Measurements from ENCODE around the gene EEF1B2. TPM values are rescaled to one million over a fixed set of nuclear protein-coding genes. Genes with fewer than 3 reads are reported as not detected.

Gene EEF1B2
- total and polyA plus RNA-seq, 2 of the 8 experiments (the other 6 are each of a cell fraction or from before 2014, with no cell fraction given), result 504 to 679 TPM

DNA sequence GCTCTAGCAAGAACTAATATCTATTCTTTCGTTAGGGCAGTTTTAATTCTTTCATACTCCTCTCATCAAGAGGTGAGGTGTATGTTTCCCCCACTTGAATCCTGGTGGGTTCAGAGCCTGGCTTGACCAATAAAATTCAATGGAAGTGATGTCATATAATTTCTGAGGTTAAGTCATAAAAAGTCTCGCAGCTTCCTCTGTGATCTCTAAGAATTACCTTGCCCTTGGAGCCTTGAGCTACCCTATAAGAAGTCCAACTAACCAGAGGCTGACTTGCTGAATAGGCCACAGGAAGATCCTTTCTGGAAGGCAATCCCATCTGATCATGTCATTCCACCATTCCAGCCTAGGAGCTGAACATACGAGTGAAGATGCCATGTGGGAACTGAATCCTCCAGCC, 47.6 kb upstream of the EEF1B2 start:
- H3K79me2 ChIP-seq (ENCODE audit: control insufficient read depth in 1 of 2, insufficient read depth in 2 of 2, low read length in 2 of 2), result no peaks in the 10 kb centered on the region
- TF ChIP-seq CHD2 (IDR thresholded peaks at IDR 0.05; ENCODE audit: low read length) (no peak), E2F6 (IDR thresholded peaks at IDR 0.05) (no peak), EGR1 (IDR thresholded peaks at IDR 0.05; ENCODE audit: borderline replicate concordance, low read depth, low read length) (no peak), PHF8 (conservative IDR thresholded peaks at IDR 0.05; ENCODE audit: low read depth, low read length) (no peak), BACH1 (IDR thresholded peaks at IDR 0.05; ENCODE audit: low read length) (no peak), RFX5 (IDR thresholded peaks at IDR 0.05; ENCODE audit: borderline replicate concordance, low read depth, low read length) (no peak), SUZ12 (IDR thresholded peaks at IDR 0.05; ENCODE audit: low read length) (no peak), CBX5 (IDR thresholded peaks at IDR 0.05; ENCODE audit: low read depth, low read length) (no peak), EZH2 (IDR thresholded peaks at IDR 0.05; ENCODE audit: low read depth, low read length, severe bottlenecking) (no peak), ATF3 (IDR thresholded peaks at IDR 0.05; ENCODE audit: insufficient read depth, low read depth, low read length) (no peak), MAFK (IDR thresholded peaks at IDR 0.05; ENCODE audit: low read depth, low read length) (no peak), TCF12 (IDR thresholded peaks at IDR 0.05; ENCODE audit: low read depth, low read length) (no peak)

More for the DNA sequence above, 47.6 kb upstream of the EEF1B2 start:
- no peak overlapping the region for H3K56ac ChIP-seq (replicated peaks; ENCODE audit: insufficient read length, low read depth, low read length)
- H3K4ac ChIP-seq (replicated peaks; ENCODE audit: insufficient read length, low read depth, low read length), result no peak overlapping the region
- H3K27me3 ChIP-seq (replicated peaks in 1 of 4; ENCODE audit: control insufficient read depth in 3 of 4, extremely low read depth in 1 of 4, insufficient read depth in 3 of 4, low read length in 3 of 4), result no peaks in the 10 kb centered on the region
- DNase-seq (ENCODE audit: low read depth in 1 of 2, low spot score in 2 of 2), result peak in 1 of 2 experiments; percentile 31
- H2BK20ac ChIP-seq (ENCODE audit: low read length), result no peak overlapping the region
- no peak overlapping the region for H3K9ac ChIP-seq (replicated peaks in 1 of 4; ENCODE audit: extremely low read depth in 1 of 4, low read depth in 3 of 4, low read length in 3 of 4)
- no peak overlapping the region for H2BK12ac ChIP-seq (ENCODE audit: low read depth, low read length)
- H3K18ac ChIP-seq (ENCODE audit: extremely low read depth, low read length), result no peak overlapping the region
- no peak overlapping the region for H3K23ac ChIP-seq (ENCODE audit: insufficient read length)
- H4K20me1 ChIP-seq (replicated peaks in 1 of 2; ENCODE audit: control insufficient read depth in 1 of 2, insufficient read depth in 2 of 2, low read length in 2 of 2), result no peaks in the 10 kb centered on the region
- H3K9me3 ChIP-seq (ENCODE audit: insufficient read depth in 2 of 2, low read depth in 1 of 2, low read length in 1 of 2), result no peaks in the 10 kb centered on the region
- H3K14ac ChIP-seq (ENCODE audit: insufficient read length), result no peak overlapping the region
- no peak overlapping the region for H2BK5ac ChIP-seq (ENCODE audit: low read depth, low read length)
- no peak overlapping the region for H3K4me3 ChIP-seq (ENCODE audit: extremely low read depth in 1 of 4, insufficient read depth in 2 of 4, low read depth in 3 of 4, low read length in 4 of 4)
- no peaks in the 10 kb centered on the region for H3K79me1 ChIP-seq (ENCODE audit: low read depth, low read length)
- no peak overlapping the region for H2BK120ac ChIP-seq (replicated peaks; ENCODE audit: low read depth, low read length)
- H4K5ac ChIP-seq (ENCODE audit: insufficient read length, low read depth, low read length), result no peak overlapping the region
- no peak overlapping the region for H2BK15ac ChIP-seq (ENCODE audit: low read length)
- no peaks in the 10 kb centered on the region for H3K4me1 ChIP-seq (replicated peaks in 1 of 4; ENCODE audit: control insufficient read depth in 3 of 4, insufficient read depth in 4 of 4, low read length in 3 of 4)
- no peak overlapping the region for H4K8ac ChIP-seq (ENCODE audit: extremely low read depth, insufficient read depth, low read length)
- 91% methylated on average over 3 of the region's 3 CpGs; no CpG with 5 or more reads in 1 of the 2 experiments for whole genome bisulfite sequencing, 2 experiments (ENCODE audit: extremely low coverage in 1 of 2, insufficient coverage in 1 of 2, insufficient read length in 1 of 2, insufficient replicate concordance in 2 of 2, low coverage in 1 of 2, low lambda C conversion rate in 2 of 2, missing lambda C conversion rate in 1 of 2)
- ChIA-PET CTCF (ENCODE audit: partially characterized antibody) (interaction anchor here (0.8 to 1.6 kb wide), 2 partner anchors 25 to 108 kb away, joined by 3 read pairs; no protein-coding TSS in a partner anchor), POLR2A (ENCODE audit: partially characterized antibody) (interaction anchor here (1.3 to 2.9 kb wide), 3 partner anchors 10 to 28 kb away, joined by 3 to 11 read pairs (median 4); partner anchors contain the start of gene INO80D)
- H3K36me3 ChIP-seq (ENCODE audit: control insufficient read depth in 2 of 4, insufficient read depth in 4 of 4, low read length in 3 of 4), result peaks cover 0 to 3% (median 0%) of the 10 kb centered on the region in 4 experiments; a peak in 1 of 8 replicates
- FAIRE-seq, result no peak
- H3K4me2 ChIP-seq (ENCODE audit: insufficient read depth in 1 of 2, low read depth in 2 of 2, low read length in 2 of 2), result no peak overlapping the region
- H3K23me2 ChIP-seq (ENCODE audit: low read depth, low read length), result no peaks in the 10 kb centered on the region
- H2AFZ ChIP-seq (ENCODE audit: low read length), result no peak overlapping the region
- no peak overlapping the region for H2AK5ac ChIP-seq (ENCODE audit: low read depth, low read length)
- H4K91ac ChIP-seq (replicated peaks; ENCODE audit: insufficient read length, low read length), result no peak overlapping the region
- no peak overlapping the region for H3K27ac ChIP-seq (ENCODE audit: low read depth, low read length)

Measured in H1 (cell line).